Lower leg skin (tissue), 4 donors: Measurements from ENCODE around the gene NTSR1. TPM values are rescaled to one million over a fixed set of nuclear protein-coding genes. Genes with fewer than 3 reads are reported as not detected.

Source experiments
- DNase-seq, 2 donors: peaks; one replicate each; pipeline ENCODE4 v3.0.0-alpha.2; 2019; ENCODE audit warnings: low spot score in 2 of 2
- H3K4me3 ChIP-seq: fragments of 200-600 bp; sonication (generic); 2 replicates; pipeline ENCODE4 v1.5.1; 2017; ENCODE audit warnings: mild to moderate bottlenecking, low read depth; ENCODE audit not compliant: poor library complexity, severe bottlenecking
- CTCF ChIP-seq, 3 donors: fragments of 450-650 bp; IDR thresholded peaks; one replicate each; pipeline ENCODE4 v1.5.1; 2016; ENCODE audit warnings: antibody characterized with exemption in 3 of 3, mild to moderate bottlenecking in 3 of 3, moderate library complexity in 2 of 3
- POLR2A ChIP-seq, 2 donors: fragments of 450-650 bp; IDR thresholded peaks; one replicate each; pipeline ENCODE4 v1.6.1; 2016 to 2017; ENCODE audit warnings: antibody characterized with exemption in 2 of 2, mild to moderate bottlenecking in 1 of 2, moderate library complexity in 1 of 2
- WGBS, 2 donors: methylation state at CpG; one replicate each; pipeline ENCODE4 v1.1.5; 2018; 5-methylcytosine and 5-hydroxymethylcytosine counted together
- intact Hi-C: fragments of 100-400 bp; cut with DNase I; formaldehyde crosslinking; loops from one replicate; pipeline ENCODE4 v1.15.0; 2023; ENCODE audit warnings: low total_unique reads
- total RNA-seq, 4 donors: library from RNA; depleted of rRNA; stranded (reverse); fragments of >200 nt; gene quantifications; one replicate each; pipeline ENCODE4 v1.1.0, GENCODE V29; 2016

Gene NTSR1
- total RNA-seq, 4 donors from 2014 or later, result 0.07 to 0.61 (median 0.13) TPM; not detected in 1

GRCh38 chr20:62697468-62697912, 11.1 kb upstream of the NTSR1 start:
- DNase-seq, result no peak
- WGBS, 2 donors, result 67 to 75% methylated on average over 11 of the region's 11 CpGs
- intact Hi-C loops, result no loop called here
- no peak for TF ChIP-seq CTCF (IDR thresholded peaks at IDR 0.05)
- no peak for TF ChIP-seq POLR2A (IDR thresholded peaks at IDR 0.05)
- H3K4me3 ChIP-seq, result no peak overlapping the region

- WGBS, 2 donors, result 83 to 95% methylated on average over 14 of the region's 14 CpGs
- H3K4me3 ChIP-seq, result no peak overlapping the region
- intact Hi-C loops, result no loop called here
- TF ChIP-seq CTCF (IDR thresholded peaks at IDR 0.05), result no peak
- TF ChIP-seq POLR2A (IDR thresholded peaks at IDR 0.05), result no peak
- DNase-seq, result no peak
These were observed 10.4 kb upstream of the NTSR1 start for GRCh38 chr20:62698231-62698630.

GRCh38 chr20:62699296-62699695, 9.3 kb upstream of the NTSR1 start:
- TF ChIP-seq CTCF (IDR thresholded peaks at IDR 0.05) (no peak), POLR2A (IDR thresholded peaks at IDR 0.05) (no peak)
- intact Hi-C loops, result no loop called here
- no peak overlapping the region for H3K4me3 ChIP-seq
- 90 to 98% methylated on average over 18 to 19 of the region's 19 CpGs for WGBS, 2 donors
- no peak for DNase-seq

- intact Hi-C loops, result no loop called here
- WGBS, 2 donors, result 87 to 93% methylated on average over 11 of the region's 12 CpGs
These were observed 8.9 kb upstream of the NTSR1 start for GRCh38 chr20:62699741-62700140.

GRCh38 chr20:62700261-62700930, 8.2 kb upstream of the NTSR1 start:
- intact Hi-C loops, result no loop called here
- TF ChIP-seq POLR2A (IDR thresholded peaks at IDR 0.05) (no peak), CTCF (IDR thresholded peaks at IDR 0.05) (no peak)
- 90 to 92% methylated on average over 18 of the region's 18 CpGs for WGBS, 2 donors
- H3K4me3 ChIP-seq, result no peak overlapping the region
- no peak for DNase-seq

More at GRCh38 chr20:62699741-62700140, 8.9 kb upstream of the NTSR1 start:
- H3K4me3 ChIP-seq, result no peak overlapping the region
- TF ChIP-seq CTCF (IDR thresholded peaks at IDR 0.05) (no peak), POLR2A (IDR thresholded peaks at IDR 0.05) (no peak)
- no peak for DNase-seq
